ENCODE results near the gene RSPH9.

The RSPH9 gene

DNA sequence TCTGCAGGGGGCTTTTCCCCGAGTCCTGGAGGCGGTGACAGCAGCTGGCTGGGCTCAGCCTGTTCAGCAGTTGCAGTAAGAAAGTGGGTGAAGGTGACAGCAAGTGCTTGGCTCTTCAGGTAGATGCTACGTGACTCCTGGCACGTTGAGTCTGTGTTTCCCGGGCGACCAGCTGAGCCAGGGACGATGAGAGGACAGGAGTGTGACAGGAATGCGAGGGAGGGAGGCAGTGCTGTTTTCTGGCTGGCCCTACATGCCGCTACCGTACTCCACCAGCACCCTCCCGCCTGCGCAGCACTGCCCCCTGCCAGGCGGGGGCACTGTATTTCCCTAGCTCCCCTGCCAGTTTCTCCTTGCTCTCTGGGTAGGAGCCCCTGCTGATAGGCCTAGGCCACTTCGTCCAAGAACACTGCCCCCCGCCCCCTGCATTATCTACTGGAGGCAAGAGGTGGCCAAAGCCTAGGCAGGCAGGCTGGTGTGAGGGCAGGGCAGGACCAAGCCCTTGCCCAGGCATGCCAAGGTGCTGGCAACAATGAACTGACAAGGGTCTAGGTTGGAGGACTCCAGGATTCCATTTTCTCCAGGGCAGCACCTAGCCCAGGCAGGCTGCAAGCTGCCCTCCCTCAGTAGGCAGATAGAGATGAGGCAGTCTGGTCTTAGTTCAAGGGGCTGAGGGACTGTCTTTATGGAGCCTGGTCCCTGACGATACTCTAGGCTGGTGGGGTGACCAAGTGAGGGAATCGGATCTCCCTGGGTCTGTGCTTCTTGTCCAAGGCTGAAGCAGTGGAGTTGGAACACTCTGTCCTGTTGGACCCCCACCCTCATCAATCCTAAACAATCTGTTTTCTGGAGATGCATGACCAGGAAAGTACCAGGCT, 23.6 kb downstream of the RSPH9 start:
- DNase-seq: peak in 8 of 14 donors; percentile 16 to 55 (median 28)

DNA sequence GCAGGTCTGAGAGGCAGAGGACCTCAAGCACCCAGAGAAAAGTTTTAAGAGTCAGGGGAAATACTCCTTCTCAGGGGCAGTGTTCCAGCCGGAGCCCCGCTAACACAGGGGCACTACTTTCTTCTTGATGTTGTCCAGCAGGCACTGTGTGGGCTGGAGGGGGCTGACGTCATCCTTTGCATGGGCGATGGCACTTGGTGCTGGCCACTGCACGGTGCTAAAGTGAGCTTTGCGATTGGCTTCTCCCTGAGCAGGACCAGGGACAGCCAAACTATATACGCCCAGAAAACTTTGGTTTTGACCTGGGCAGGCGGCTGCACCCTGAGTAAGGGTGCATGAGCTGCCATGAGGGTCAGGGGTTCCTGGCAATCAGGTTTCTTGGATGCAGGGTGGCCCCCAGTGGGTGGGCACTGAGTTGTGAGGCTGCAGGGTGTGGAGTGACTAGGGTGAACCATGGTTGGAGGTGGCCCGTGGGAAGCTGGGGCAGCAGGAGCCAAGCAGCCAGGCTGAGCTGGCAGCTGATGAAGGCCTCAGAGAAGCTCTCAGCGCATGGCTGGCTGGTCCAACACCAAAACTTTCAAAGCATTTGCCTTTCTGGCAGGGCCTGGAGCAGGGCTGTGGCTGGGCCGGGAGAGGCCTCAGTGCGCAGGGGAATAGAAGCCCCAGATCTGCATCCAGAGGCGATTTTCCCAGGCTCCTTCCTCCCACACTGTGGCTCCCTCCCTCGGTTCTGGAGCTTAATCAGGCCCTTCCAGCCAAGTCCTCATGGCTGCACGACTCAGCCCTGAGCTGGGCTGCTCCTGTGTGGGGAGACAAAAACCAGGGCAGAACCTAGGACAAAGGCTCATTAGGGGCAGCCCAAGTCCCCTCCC, 24.4 kb downstream of the RSPH9 start:
- DNase-seq: peak in 9 of 14 donors; percentile 13 to 62 (median 42)

DNA sequence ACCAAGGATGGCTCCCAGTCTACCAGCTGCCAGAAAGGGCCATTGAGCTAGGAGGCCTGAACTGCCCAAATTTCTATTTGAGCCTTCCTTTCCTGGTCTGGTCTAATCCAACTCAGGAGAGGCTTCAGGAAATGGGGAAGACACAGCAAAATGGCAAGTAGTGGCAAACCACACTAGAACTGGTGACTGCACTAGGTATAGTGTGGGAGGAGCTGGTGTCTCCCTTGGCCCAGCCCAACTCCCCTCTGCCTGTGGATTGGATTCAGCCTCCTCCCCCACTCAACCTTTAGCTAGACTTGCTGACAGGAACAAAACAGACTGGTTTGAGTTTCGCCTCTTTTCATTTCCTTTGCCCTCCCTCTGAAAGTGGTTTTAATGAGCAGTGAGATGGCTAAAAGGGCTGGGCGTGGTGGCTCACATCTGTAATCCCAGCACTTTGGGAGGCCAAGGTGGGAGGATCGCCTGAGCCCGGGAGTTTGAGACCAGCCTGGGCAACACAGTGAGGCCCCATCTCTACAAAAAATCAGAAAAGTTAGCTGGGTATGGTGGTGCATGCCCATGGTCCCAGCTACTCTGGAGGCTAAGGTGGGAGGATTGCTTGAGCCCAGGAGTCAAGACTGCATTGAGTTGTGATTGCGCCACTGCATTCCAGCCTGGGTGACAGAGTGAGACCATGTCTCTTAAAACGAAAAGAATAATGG, 25.2 kb downstream of the RSPH9 start:
- no peak for DNase-seq

DNA sequence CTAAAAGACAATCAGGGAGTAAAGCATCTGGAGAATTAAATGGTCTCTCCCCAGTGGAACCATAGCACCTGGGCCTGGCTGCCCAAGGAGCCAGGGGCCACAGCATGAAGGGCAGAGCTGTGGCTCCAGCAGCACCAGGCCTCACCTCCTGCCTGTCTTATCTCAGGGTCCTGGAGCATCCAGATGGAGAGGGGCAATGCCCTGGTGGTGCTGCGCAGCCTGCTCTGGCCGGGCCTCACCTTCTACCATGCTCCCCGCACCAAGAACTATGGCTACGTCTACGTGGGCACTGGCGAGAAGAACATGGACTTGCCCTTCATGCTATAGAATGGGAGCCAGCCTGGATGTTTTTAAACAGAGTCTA, 25.8 kb downstream of the RSPH9 start:
- no peak for DNase-seq

DNA sequence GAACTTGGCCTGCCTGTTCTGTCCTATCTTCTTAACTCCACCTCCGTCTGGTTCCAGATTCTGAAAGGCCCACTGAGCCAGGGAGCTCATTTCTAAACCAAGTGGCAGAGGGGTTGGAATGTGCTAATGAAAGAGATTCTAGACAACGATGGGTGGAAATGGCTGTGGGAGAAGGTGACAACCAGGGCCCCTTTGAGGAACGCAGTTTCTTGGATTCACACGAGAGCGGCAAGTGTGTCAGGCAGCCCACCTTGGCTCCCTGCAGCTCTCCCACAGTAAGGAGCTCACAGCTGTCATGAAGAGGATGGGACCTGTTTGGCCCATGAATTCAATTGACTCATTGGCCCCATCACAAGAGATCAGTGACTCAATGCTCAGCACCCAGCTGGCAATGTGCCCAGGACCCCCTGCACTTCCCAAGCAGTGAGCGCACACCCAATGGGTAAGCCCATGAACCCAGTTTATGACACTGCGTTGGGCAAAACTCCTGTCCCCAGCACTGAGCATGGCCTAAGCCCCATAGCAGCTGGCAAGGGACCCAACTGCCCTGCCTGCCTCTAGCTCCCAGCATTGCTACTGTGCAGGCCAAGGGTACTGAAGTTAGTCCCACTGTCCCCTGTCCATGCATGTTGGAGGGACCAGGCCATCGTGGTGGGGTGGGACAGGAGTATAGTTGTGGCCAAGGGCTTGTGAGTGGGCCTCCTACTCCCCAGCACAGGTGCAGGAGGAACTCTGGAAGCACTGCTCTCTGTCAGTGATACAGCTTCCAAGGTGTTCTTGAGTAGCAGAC, 26.4 kb downstream of the RSPH9 start:
- DNase-seq: no peak

DNA sequence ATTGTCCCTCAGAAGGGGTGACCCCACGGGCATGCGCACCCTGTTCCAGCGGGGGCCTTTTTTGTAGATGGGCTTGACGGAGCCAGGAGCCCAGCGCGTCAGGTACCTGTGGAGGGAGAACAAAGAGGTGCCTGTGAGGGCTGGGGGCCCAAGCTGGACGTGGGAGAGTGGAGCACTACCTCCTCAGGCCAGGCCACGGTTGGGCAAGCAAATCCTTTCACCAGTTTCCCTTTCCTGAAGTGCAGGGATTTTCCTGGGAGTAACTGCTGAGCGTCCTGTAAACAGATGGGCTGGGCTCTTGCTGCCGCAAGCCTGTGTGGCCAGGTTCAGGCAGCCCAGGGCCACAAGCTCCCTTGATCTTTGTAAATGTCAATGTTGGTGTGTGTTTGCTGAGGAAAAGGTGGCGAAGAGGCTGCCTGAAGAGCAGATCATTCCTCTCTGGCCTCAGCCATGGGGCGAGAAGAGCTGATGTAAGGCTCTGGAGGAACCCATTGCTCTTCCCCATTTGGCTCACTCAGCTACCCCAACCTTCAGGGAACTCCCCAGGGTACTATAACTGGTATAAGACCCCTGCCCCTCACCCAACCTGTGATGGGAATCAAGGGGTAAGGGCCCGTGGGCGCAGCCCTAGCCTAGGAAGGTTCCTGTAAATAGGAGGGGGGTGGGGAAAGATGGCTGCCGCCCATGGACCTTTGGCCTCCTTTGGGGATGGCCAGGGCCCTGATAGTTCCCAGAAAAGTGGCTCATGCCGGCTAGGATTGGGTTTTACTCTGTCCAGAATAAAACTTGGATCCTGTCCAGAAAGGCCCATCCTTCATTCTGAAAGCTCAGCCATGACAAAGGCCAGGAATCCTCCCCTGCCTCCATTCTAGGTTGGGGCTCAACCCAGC, 27.2 kb downstream of the RSPH9 start:
- peak in 4 of 14 donors; percentile 5 to 49 (median 8) for DNase-seq

DNA sequence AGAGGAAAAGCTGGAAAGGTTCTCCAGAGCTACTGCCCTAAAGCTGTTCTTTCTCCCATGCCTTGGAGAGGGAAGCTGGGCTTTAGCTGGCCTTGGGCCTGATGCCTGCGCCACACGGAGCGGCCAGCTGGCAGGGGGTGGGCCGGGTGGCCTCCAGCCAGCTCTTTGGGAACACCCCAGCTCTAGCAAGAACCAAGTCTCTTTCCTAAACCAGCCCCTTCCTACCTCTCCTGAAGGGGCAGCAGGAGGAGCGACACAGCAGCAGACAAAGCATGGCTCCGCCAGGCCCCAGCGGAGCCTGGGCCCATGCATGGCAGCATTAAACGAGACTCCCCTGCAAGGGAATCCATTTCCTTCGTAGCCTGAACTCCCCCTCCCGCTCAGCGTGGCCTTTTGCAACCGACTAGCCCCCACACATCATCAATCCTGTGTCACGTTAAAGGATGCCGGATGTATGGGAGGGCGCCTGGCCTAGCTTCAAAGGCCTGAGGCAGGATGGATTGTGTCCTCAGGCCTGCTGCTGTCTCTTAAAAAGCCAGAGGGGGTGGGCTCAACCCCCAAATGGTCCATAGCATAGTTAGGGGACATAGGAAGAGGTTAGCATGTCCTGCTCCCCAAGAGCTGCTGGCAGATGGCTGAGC, 28.7 kb downstream of the RSPH9 start:
- DNase-seq: peak in 9 of 14 donors; percentile 5 to 82 (median 41)

DNA sequence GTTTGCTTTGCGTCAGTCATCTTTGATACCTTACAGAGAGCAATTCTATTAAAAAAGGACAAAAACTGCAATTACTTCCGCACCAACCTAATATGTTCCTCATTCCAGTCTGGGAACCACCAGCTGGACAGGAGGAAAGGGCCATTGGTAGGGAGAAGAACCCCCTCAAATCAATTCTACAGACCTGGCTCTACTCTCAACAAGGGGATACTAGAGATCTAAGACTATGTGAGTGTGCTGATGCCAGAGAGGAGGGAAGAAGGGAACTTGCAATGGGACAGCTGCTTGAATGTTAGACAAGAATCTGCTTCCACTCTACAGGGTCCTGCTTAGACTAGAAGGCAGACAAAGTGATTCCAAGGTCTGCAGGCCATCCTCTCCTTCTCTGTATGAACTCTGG, 29.5 kb downstream of the RSPH9 start:
- DNase-seq: no peak

DNA sequence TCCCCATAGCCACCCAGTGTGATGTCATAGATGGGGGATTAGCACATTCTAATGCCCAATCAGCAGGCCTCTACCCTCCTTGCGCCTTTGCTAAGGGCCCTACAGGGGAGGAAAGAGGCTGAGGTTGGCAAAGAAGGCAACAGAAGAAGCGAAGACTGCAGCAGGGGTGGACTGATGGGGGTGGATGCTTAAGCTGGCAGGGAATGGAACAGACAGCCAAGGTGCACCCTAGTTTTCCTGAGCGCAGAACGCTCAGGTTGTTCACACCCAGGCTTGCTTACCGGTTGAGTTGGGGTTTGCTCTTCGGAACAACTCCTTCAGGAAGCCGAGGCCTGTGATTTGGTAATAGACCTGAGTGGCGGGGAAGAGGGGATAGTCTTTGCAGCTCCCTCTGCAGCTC, 30.1 kb downstream of the RSPH9 start:
- DNase-seq: no peak

DNA sequence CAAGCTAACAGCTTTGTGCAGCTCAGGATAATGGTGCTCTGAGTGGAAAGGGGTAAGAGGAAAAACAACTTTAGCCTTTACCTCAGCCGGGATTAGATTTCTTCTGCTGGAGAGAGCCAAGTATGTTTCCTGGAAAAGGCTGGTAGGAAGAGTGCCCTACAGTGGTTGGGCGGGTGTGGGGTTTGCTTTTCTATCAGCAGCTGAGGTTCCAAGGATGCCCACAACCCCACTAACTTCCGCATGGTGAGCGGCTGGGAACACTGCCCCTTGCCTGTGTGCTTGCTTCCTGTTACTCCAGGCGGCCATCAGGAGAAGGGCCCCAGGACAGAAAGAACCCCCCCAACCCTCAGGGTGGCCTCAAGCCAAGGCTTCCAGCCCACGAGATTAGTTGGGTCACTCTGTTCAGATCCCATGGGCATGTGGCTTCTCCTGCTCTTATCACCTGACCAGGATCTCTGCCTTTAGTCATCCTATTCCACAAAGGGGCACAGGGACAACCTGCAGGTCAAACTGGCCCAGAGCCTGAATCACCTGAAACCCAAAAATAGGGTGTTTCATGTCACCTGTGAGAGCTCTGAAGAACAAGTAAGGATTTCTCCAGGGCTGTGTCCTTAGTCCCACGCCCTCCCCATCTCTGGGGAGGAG, 32.2 kb downstream of the RSPH9 start:
- no peak for DNase-seq

DNA sequence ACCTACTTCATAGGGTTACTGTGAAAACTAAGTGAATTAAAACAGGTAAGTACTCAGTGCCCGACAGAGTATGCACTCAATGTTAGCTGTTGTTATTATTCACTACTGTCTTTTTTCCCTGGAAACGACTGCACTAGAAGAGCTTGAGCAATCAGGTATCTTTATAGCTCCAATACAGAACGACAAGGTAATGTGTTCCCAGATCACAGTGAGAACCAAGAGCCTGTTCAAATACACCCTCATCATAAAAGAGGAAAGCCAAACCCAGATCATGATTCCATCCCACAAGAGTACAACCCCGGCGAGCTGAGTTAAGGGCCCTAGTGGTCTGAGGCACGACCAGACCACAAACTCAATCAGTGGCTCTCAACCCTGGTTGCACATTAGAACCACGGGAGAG, 32.9 kb downstream of the RSPH9 start:
- no peak for DNase-seq

DNA sequence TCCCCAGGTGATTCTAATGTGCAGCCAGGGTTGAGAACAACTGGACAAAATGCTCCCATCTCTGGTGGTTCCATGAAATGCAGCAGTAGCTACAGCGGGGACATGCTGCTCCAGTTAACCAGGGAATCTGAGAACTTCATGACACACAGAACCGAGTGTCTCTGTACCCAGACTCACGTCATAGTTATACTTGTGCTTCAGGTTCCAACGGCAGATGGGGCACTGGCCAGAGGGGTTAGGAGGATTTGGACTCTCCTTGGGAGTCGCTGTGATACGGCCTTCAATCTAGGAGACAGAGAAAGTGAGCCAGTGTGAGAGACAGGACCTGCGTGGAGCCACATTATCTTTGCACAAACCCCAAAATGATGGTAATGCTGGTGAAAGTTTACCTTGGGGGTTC, 33.5 kb downstream of the RSPH9 start:
- no peak for DNase-seq

DNA sequence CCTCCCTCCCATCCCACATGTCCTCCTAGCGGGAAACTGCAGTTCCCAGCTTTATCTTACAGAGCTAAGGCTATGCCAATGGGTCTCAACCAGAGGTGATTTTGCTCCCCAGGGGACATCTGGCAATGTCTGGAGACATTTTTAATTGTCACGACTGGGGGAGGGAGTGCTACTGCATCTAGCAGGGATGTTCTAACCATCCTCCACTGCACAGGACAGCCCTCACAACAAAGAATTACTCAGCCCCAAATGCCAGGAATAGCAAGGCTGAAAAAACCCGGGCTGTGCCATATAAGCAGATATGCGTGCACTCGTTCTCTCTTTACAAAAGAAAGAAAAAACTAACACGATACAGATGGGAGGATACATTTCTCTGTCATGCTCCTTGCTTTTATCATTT, 34.2 kb downstream of the RSPH9 start:
- DNase-seq: no peak

DNA sequence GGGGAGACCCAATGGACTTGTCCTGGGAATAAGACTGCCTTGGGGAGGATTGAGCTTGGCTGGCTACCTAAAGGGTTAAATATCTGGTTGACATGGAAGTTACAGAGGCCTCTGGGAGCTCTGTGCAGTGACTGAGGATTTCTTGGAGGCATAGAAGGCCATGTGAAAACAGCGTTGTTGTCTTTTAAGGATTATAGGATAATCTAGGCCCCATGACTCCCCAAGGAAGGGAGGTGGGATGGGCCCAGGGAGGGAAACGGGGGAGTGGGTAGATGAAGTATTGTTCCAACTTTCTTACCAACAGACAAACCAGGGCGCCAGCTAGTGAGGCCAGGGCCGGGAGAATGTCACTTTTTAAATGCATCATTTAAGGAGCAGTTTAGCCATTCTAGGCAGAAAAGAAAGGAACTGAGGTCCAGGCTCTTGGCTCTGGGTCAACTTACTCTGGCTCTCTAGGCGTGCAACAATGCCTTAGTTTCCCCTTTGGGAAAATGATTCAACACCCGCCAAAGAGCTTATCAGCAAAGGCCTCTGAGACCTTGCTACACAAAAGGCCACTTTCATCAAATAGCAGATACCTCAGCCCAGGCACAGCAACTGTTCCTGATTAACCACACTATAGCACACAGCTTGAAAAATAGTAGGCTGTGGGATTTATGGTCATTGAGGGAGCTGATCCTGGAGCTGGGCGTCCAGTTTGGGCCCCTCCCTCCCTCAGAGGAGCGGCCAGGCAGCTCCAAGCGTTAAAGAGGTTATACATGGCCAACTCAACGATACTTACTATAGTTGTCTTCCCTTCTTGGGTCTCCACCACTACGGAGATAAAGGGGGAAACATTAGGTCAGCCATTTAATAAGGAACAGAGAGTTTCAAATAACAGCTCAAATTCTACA, 35.7 kb downstream of the RSPH9 start:
- DNase-seq: no peak

DNA sequence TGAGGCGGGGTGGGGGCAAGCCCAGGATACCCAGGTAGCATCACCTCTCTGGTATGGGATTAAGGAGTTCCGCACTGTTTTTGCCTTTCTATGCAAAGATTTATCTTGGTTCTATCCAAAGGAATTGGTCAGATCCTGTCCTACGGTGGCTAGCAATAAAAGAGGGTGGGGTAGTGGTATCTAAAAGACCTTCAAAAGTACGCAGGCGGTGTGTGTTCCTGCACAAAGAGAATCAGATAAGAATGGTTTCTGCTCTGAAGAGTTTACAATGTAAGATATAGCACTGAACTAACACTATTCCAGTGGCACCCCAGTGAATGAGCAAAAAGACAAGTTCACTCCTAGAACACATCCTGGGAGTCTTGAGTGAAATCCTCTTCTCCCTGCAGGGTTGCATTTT, 36.5 kb downstream of the RSPH9 start:
- DNase-seq: no peak

DNA sequence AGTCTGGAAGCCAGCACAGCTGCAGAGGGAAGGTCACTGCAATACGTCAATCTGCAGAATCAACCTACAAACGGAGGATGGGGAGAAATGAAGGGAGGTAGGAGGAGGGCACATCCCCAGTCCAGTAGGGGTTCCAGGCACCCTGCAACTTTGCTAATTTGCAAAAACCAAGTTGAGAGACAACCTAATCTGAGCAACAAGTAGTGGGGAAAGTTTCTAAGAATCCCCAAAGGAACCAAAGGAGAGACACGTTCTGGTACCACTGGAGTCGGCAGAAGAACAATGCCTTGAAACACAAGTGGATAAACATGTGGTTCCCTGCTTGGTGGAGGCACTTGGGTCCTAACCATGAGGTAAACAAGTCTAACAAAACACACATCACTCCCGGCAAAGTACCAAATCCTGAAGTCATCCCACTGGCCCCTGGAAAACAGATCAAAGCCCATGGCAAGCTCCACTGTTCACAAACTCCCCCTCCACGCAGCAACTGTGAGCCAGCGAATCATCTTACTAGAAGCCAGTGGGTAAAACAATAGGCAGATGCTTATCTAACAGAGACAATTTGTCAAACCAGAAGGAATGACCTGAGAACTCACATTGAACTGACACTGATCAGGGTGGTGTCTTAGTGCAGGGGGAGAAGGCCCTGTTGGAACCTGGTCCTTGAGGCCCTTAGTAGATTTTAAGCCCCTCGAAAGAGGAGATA, 38.0 kb downstream of the RSPH9 start:
- no peak for DNase-seq

DNA sequence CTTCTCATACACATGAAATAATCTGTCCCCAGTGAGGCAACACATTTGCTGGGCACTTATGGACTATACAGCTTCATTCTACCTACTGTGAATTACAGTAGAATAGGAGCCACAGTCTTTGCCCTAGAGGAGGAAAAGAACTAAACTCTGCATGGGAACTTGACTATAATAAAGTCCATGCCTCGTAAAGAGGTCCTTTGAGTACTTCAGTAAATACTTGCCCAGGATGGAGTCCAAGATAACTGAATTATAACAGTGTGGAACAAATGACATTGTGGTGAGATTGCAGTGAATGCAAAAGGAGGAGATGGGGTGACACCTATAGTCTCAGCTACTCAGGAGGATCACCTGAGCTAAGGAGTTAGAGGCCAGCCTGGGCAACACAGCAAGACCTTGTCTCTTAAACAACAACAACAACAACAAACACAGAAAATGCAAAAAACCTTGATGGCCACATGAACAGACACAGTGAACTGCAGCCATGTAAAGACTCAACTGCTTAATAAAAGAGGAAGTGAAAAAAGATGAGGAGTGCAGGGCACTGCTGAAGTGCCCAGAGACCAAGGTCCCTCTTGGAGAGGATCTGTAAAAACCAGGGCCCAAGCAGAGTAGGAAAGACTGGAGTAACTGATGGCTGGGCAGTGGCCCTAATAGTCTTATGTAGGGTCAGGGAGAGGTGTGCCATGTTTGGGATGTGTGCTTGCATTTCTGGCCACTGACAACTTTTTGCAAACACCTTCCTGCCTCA, 39.0 kb downstream of the RSPH9 start:
- no peak for DNase-seq

DNA sequence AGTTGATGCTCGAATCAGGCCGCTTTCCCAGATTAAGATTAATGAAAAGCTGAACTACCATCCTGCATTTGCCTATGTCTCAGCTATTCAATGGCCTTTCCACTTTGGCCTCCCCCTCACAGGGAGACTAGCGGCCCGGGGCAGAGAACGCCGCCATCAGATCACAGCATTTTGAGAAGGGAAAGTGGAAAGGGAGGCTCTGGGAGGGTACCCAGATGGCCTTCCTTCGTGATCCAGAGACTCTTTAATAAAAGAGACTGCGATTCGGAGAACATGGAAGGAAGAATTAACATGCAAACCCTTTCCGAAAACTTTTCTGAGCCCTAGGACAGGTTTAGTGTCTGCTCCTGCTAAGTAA, 42.2 kb downstream of the RSPH9 start:
- no peak for DNase-seq

All from C1 segment of cervical spinal cord (tissue), 14 donors.